Neuronal stem cell (in vitro differentiated cells): ENCODE data around the gene PNPLA3.

Experiments used
- DNase-seq: peaks from one replicate; pipeline ENCODE4 v3.0.0-alpha.2; 2013; ENCODE audit warnings: low spot score
- H2AFZ ChIP-seq: one replicate; pipeline ENCODE4 v1.6.1; 2013; ENCODE audit warnings: mild to moderate bottlenecking, low read length, inconsistent platforms
- H2AK5ac ChIP-seq: 2 replicates; pipeline ENCODE4 v1.6.1; 2013; ENCODE audit warnings: low read depth, mild to moderate bottlenecking, inconsistent platforms, low read length, moderate library complexity, mixed read lengths
- H2BK120ac ChIP-seq: 2 replicates; pipeline ENCODE4 v1.6.1; 2013; ENCODE audit warnings: low read depth, mild to moderate bottlenecking, inconsistent platforms, low read length, moderate library complexity, mixed read lengths
- H2BK12ac ChIP-seq: one replicate; pipeline ENCODE4 v1.6.1; 2013; ENCODE audit warnings: low read length, inconsistent platforms
- H2BK15ac ChIP-seq: 2 replicates; pipeline ENCODE4 v1.6.1; 2013; ENCODE audit warnings: mild to moderate bottlenecking, low read length, inconsistent platforms, mixed read lengths
- H2BK5ac ChIP-seq: one replicate; pipeline ENCODE4 v1.6.1; 2013; ENCODE audit warnings: inconsistent platforms, mild to moderate bottlenecking, low read length, moderate library complexity
- H3K14ac ChIP-seq: one replicate; pipeline ENCODE4 v1.6.1; 2013; ENCODE audit warnings: low read length, inconsistent platforms
- H3K18ac ChIP-seq: 2 replicates; pipeline ENCODE4 v1.6.1; 2013; ENCODE audit warnings: low read length, inconsistent platforms
- H3K23ac ChIP-seq: 2 replicates; pipeline ENCODE4 v1.6.1; 2013; ENCODE audit warnings: low read depth, mild to moderate bottlenecking, mixed read lengths, low read length, inconsistent platforms; ENCODE audit not compliant: poor library complexity
- H3K27ac ChIP-seq: replicated peaks from 3 replicates; pipeline ENCODE4 v1.5.1; 2013; ENCODE audit warnings: low read length, inconsistent platforms
- H3K27me3 ChIP-seq, 3 experiments: 2 replicates each; pipeline ENCODE4 v1.6.1; 2013; ENCODE audit warnings: low read length in 3 of 3, mild to moderate bottlenecking in 2 of 3, inconsistent platforms in 1 of 3, low read depth in 1 of 3, mixed read lengths in 1 of 3, moderate library complexity in 1 of 3; ENCODE audit not compliant: control insufficient read depth in 3 of 3, insufficient read depth in 3 of 3
- H3K36me3 ChIP-seq, 2 donors: replicated peaks in 1 of 2; 2 replicates each; pipeline ENCODE4 v1.6.1; 2013; ENCODE audit warnings: low read length in 2 of 2; ENCODE audit not compliant: control insufficient read depth in 2 of 2, insufficient read depth in 2 of 2
- H3K4ac ChIP-seq: 2 replicates; pipeline ENCODE4 v1.6.1; 2013; ENCODE audit warnings: inconsistent platforms, mild to moderate bottlenecking, low read length, moderate library complexity
- H3K4me1 ChIP-seq, 2 donors: 1 replicate in 1 of 2; 2 replicates in 1 of 2; pipeline ENCODE4 v1.6.1; 2013; ENCODE audit warnings: low read length in 2 of 2, low read depth in 1 of 2; ENCODE audit not compliant: control insufficient read depth in 2 of 2, insufficient read depth in 1 of 2
- H3K4me2 ChIP-seq: one replicate; pipeline ENCODE4 v1.6.1; 2013; ENCODE audit warnings: mild to moderate bottlenecking, low read length, inconsistent platforms; ENCODE audit not compliant: insufficient read depth, poor library complexity, severe bottlenecking
- H3K4me3 ChIP-seq, 2 donors: 2 replicates each; pipeline ENCODE4 v1.5.1; 2013; ENCODE audit warnings: low read length in 2 of 2, mild to moderate bottlenecking in 2 of 2, inconsistent platforms in 1 of 2, moderate library complexity in 1 of 2
- H3K79me1 ChIP-seq: one replicate; pipeline ENCODE4 v1.6.1; 2013; ENCODE audit warnings: low read depth, mild to moderate bottlenecking, inconsistent platforms, low read length, moderate library complexity
- H3K9ac ChIP-seq: one replicate; pipeline ENCODE4 v1.6.1; 2013; ENCODE audit warnings: mild to moderate bottlenecking, low read depth, low read length, inconsistent platforms; ENCODE audit not compliant: poor library complexity
- H3K9me3 ChIP-seq, 2 donors: replicated peaks in 1 of 2; 2 replicates each; pipeline versions ENCODE3 to v1.6.1; 2013; ENCODE audit warnings: low read length in 2 of 2, mild to moderate bottlenecking in 2 of 2, inconsistent platforms in 1 of 2, low read depth in 1 of 2, mixed read lengths in 1 of 2, moderate library complexity in 1 of 2; ENCODE audit not compliant: control insufficient read depth in 2 of 2, insufficient read depth in 1 of 2
- H4K8ac ChIP-seq: one replicate; pipeline ENCODE4 v1.6.1; 2013; ENCODE audit warnings: low read depth, mild to moderate bottlenecking, inconsistent platforms, low read length, moderate library complexity
- H4K91ac ChIP-seq: one replicate; pipeline ENCODE4 v1.6.1; 2013; ENCODE audit warnings: low read length, low read depth, mild to moderate bottlenecking, inconsistent platforms; ENCODE audit not compliant: poor library complexity
- WGBS, 2 donors: extraction: QIAGEN DNeasy Blood & Tissue Kit; methylation state at CpG; one replicate each; pipeline ENCODE4 v1.1.7; 2013; ENCODE audit warnings: missing lambda C conversion rate in 2 of 2, mixed read lengths in 1 of 2; ENCODE audit not compliant: insufficient read length in 2 of 2, insufficient replicate concordance in 1 of 2; ENCODE audit errors: extremely low coverage in 2 of 2; 5-methylcytosine and 5-hydroxymethylcytosine counted together

PNPLA3 gene

GRCh38 chr22:43889860-43890253 lies 33.7 kb upstream of the PNPLA3 start:
- no CpG with 5 or more reads among the region's 4 CpGs for WGBS, 2 donors
- DNase-seq, result no peak

GRCh38 chr22:43890901-43891331 lies 32.7 kb upstream of the PNPLA3 start:
- H3K9ac ChIP-seq, result no peak overlapping the region
- whole genome bisulfite sequencing, 2 donors, result no CpG with 5 or more reads among the region's 24 CpGs
- peak overlapping the region; percentile 84 for H3K18ac ChIP-seq
- H3K4me2 ChIP-seq, result peak overlapping the region; percentile 71
- H3K27me3 ChIP-seq, result peaks cover 16 to 89% (median 39%) of the 10 kb centered on the region in 3 experiments
- no peak for DNase-seq
- no peaks in the 10 kb centered on the region for H3K79me1 ChIP-seq
- no peak overlapping the region for H2AFZ ChIP-seq
- no peaks in the 10 kb centered on the region for H3K9me3 ChIP-seq
- no peak overlapping the region for H2BK12ac ChIP-seq
- peak overlapping the region; percentile 48 for H3K14ac ChIP-seq
- peak overlapping the region; percentile 69 for H4K91ac ChIP-seq
- peak overlapping the region; percentile 27 for H2BK5ac ChIP-seq
- no peak overlapping the region for H3K4me3 ChIP-seq
- H3K4ac ChIP-seq, result no peak overlapping the region
- no peak overlapping the region for H4K8ac ChIP-seq
- H2AK5ac ChIP-seq, result no peak overlapping the region
- peak overlapping the region; percentile 23 for H2BK15ac ChIP-seq
- no peak overlapping the region for H2BK120ac ChIP-seq
- no peaks in the 10 kb centered on the region for H3K36me3 ChIP-seq
- no peak overlapping the region for H3K27ac ChIP-seq
- H3K4me1 ChIP-seq, result peaks cover 0 to 8% of the 10 kb centered on the region in 2 donors
- H3K23ac ChIP-seq, result peak overlapping the region; percentile 69

More at GRCh38 chr22:43889860-43890253, 33.7 kb upstream of the PNPLA3 start:
- H2BK12ac ChIP-seq, result no peak overlapping the region
- H3K23ac ChIP-seq, result no peak overlapping the region
- H3K4ac ChIP-seq, result no peak overlapping the region
- no peak overlapping the region for H3K4me3 ChIP-seq
- no peaks in the 10 kb centered on the region for H3K36me3 ChIP-seq
- H3K9me3 ChIP-seq, result no peaks in the 10 kb centered on the region
- no peak overlapping the region for H3K27ac ChIP-seq
- no peak overlapping the region for H2BK15ac ChIP-seq
- peaks cover 16 to 83% (median 39%) of the 10 kb centered on the region in 3 experiments for H3K27me3 ChIP-seq
- H4K8ac ChIP-seq, result no peak overlapping the region
- no peak overlapping the region for H2BK5ac ChIP-seq
- H3K4me1 ChIP-seq, result peaks cover 0 to 8% of the 10 kb centered on the region in 2 donors
- no peak overlapping the region for H3K9ac ChIP-seq
- no peak overlapping the region for H3K14ac ChIP-seq
- H2BK120ac ChIP-seq, result no peak overlapping the region
- H3K4me2 ChIP-seq, result no peak overlapping the region
- H3K79me1 ChIP-seq, result peaks cover 2% of the 10 kb centered on the region
- H2AK5ac ChIP-seq, result peak overlapping the region; percentile 61
- H2AFZ ChIP-seq, result no peak overlapping the region
- H4K91ac ChIP-seq, result no peak overlapping the region
- H3K18ac ChIP-seq, result no peak overlapping the region

- H2BK15ac ChIP-seq, result peak within 1 kb of the TSS; percentile 23
- H3K79me1 ChIP-seq, result no peaks in the 10 kb centered on the region
- H3K4me3 ChIP-seq, result peak within 1 kb of the TSS in 1 of 2 donors; percentile 65
- no peaks in the 10 kb centered on the region for H3K36me3 ChIP-seq
- peak within 1 kb of the TSS; percentile 28 for H2AFZ ChIP-seq
- no peak within 1 kb of the TSS for H3K9ac ChIP-seq
- DNase-seq, result no peak
- H3K9me3 ChIP-seq, result no peaks in the 10 kb centered on the region
- H2BK5ac ChIP-seq, result peak within 1 kb of the TSS; percentile 27
- H3K4me2 ChIP-seq, result peak within 1 kb of the TSS; percentile 71
- no peak within 1 kb of the TSS for H3K27ac ChIP-seq
- H4K91ac ChIP-seq, result peak within 1 kb of the TSS; percentile 69
- H4K8ac ChIP-seq, result no peak within 1 kb of the TSS
- no peak within 1 kb of the TSS for H2BK12ac ChIP-seq
- peak within 1 kb of the TSS; percentile 69 for H3K23ac ChIP-seq
- H3K4ac ChIP-seq, result no peak within 1 kb of the TSS
- peak within 1 kb of the TSS; percentile 48 for H3K14ac ChIP-seq
- H3K18ac ChIP-seq, result peak within 1 kb of the TSS; percentile 84
- no peak within 1 kb of the TSS for H2BK120ac ChIP-seq
- peaks cover 0 to 8% of the 10 kb centered on the region in 2 donors for H3K4me1 ChIP-seq
- peak within 1 kb of the TSS; percentile 33 for H2AK5ac ChIP-seq
- no CpG with 5 or more reads among the region's 72 CpGs for WGBS, 2 donors
- H3K27me3 ChIP-seq, result peaks cover 16 to 89% (median 39%) of the 10 kb centered on the region in 3 experiments
These were observed 32.0 kb upstream of the PNPLA3 start, which contains the start of gene PNPLA5 for GRCh38 chr22:43891360-43892182. PNPLA5 (minus strand) TSS chr22:43892013; CDS start chr22:43891880, 133 bp downstream.

GRCh38 chr22:43892183-43892894 lies 31.3 kb upstream of the PNPLA3 start:
- H3K9me3 ChIP-seq, result no peaks in the 10 kb centered on the region
- H3K27me3 ChIP-seq, result peaks cover 16 to 84% (median 39%) of the 10 kb centered on the region in 3 experiments
- H2BK5ac ChIP-seq, result no peak overlapping the region

More at GRCh38 chr22:43892183-43892894, 31.3 kb upstream of the PNPLA3 start:
- Histone ChIP-seq H3K23ac (peak overlapping the region; percentile 8), H3K14ac (no peak overlapping the region), H2BK120ac (no peak overlapping the region), H2BK12ac (no peak overlapping the region), H2AK5ac (no peak overlapping the region), H4K8ac (no peak overlapping the region), H3K4me1 (peaks cover 0 to 8% of the 10 kb centered on the region in 2 donors), H3K4ac (no peak overlapping the region), H3K9ac (no peak overlapping the region), H3K27ac (no peak overlapping the region), H3K18ac (peak overlapping the region; percentile 29), H3K4me2 (peak overlapping the region; percentile 71), H2BK15ac (no peak overlapping the region), H3K79me1 (no peaks in the 10 kb centered on the region), H2AFZ (no peak overlapping the region), H3K4me3 (no peak overlapping the region), H3K36me3 (no peaks in the 10 kb centered on the region), H4K91ac (no peak overlapping the region)
- no CpG with 5 or more reads among the region's 15 CpGs for WGBS, 2 donors
- no peak for DNase-seq
